Panc1 (cell line): ENCODE data around the gene C17orf50. TPM values are rescaled to one million over a fixed set of nuclear protein-coding genes. Genes with fewer than 3 reads are reported as not detected.

ENCODE experiments used
- ATAC-seq: fragments of 200-7000 bp; cut with Tn5 transposase; 2 replicates; pipeline ENCODE4 v1.9.1; 2020; ENCODE audit warnings: mild to moderate bottlenecking, moderate library complexity
- BruUV-seq: library from RNA; stranded (reverse); fragments of 400-500 nt; replicated peaks from 2 replicates; lab custom pipeline; 2021; lab: Mats Ljungman, UMichigan
- CTCF ChIA-PET: fragments of 300-600 bp; sonication (Branson Sonifier 250); formaldehyde crosslinking; loops from one replicate; lab custom pipeline; 2022; ENCODE audit warnings: antibody characterized with exemption; lab: Charles Lee
- POLR2A ChIA-PET: fragments of 300-600 bp; sonication (Branson Sonifier 250); formaldehyde crosslinking; loops from one replicate; lab custom pipeline; 2022; ENCODE audit warnings: antibody characterized with exemption; lab: Charles Lee
- DNase-seq: peaks from one replicate; pipeline ENCODE4 v3.0.0-alpha.2; 2010; ENCODE audit warnings: low read depth, low spot score
- H3K27ac ChIP-seq: 2 replicates; pipeline ENCODE4 v1.5.1; 2011; ENCODE audit warnings: mild to moderate bottlenecking, low read length, inconsistent platforms
- H3K27me3 ChIP-seq: fragments of 200-500 bp; sonication (Bioruptor generic); 2 replicates; pipeline ENCODE4 v1.6.0; 2014; ENCODE audit warnings: low read length, inconsistent platforms; ENCODE audit not compliant: control insufficient read depth, insufficient read depth
- H3K36me3 ChIP-seq: fragments of 200-500 bp; sonication (Bioruptor generic); 2 replicates; pipeline ENCODE4 v1.5.1; 2014; ENCODE audit warnings: inconsistent platforms, mild to moderate bottlenecking, low read length, moderate library complexity; ENCODE audit not compliant: control insufficient read depth, insufficient read depth
- H3K4me1 ChIP-seq: 2 replicates; pipeline ENCODE4 v1.5.1; 2011; ENCODE audit warnings: inconsistent platforms, mild to moderate bottlenecking, low read length, moderate library complexity; ENCODE audit not compliant: control insufficient read depth, insufficient read depth
- H3K4me3 ChIP-seq, 2 experiments: 2 replicates each; pipeline ENCODE4 v1.5.1; 2011 to 2012; ENCODE audit warnings: low read depth in 2 of 2, low read length in 2 of 2, mild to moderate bottlenecking in 2 of 2, inconsistent platforms in 1 of 2, moderate library complexity in 1 of 2
- H3K9me3 ChIP-seq: fragments of 200-500 bp; sonication (Bioruptor generic); 2 replicates; pipeline ENCODE4 v1.5.1; 2014; ENCODE audit warnings: low read depth, mild to moderate bottlenecking, inconsistent platforms, low read length, moderate library complexity; ENCODE audit not compliant: control insufficient read depth, insufficient read depth
- CTCF ChIP-seq: fragments of 450-650 bp; IDR thresholded peaks from 2 replicates; pipeline ENCODE4 v1.5.1; 2017; ENCODE audit warnings: mild to moderate bottlenecking
- REST ChIP-seq, 2 experiments: IDR thresholded peaks; 2 replicates each; pipeline ENCODE4 v1.6.1; 2011 to 2012; ENCODE audit warnings: low read depth in 2 of 2, control low read depth in 1 of 2, low read length in 1 of 2, mild to moderate bottlenecking in 1 of 2, moderate library complexity in 1 of 2; ENCODE audit not compliant: insufficient read depth in 1 of 2
- SIN3A ChIP-seq: IDR thresholded peaks from 2 replicates; pipeline ENCODE4 v1.6.1; 2012; ENCODE audit warnings: low read depth, mild to moderate bottlenecking, low read length, moderate library complexity, borderline replicate concordance; ENCODE audit not compliant: insufficient read depth
- TCF7L2 ChIP-seq: IDR thresholded peaks from 2 replicates; pipeline ENCODE4 v1.6.1; 2011; ENCODE audit warnings: mild to moderate bottlenecking, low read depth, low read length, inconsistent platforms
- in situ Hi-C: cut with HindIII; loops from 2 replicates; pipeline ENCODE4 v1.10.0; 2016; ENCODE audit warnings: low sequenced_read_pairs, low pct_unique_long_range_greater_than_20kb
- intact Hi-C: fragments of 100-400 bp; cut with micrococcal nuclease; formaldehyde crosslinking; loops from one replicate; pipeline ENCODE4 v1.10.0; 2022; ENCODE audit not compliant: unreplicated experiment
- total RNA-seq: library from RNA; stranded (reverse); gene quantifications from one replicate; pipeline ENCODE4 v1.2.1, GENCODE V29; 2021; ENCODE audit not compliant: unreplicated experiment

The C17orf50 gene
- total RNA-seq, 1 experiment from 2014 or later = not detected

DNA sequence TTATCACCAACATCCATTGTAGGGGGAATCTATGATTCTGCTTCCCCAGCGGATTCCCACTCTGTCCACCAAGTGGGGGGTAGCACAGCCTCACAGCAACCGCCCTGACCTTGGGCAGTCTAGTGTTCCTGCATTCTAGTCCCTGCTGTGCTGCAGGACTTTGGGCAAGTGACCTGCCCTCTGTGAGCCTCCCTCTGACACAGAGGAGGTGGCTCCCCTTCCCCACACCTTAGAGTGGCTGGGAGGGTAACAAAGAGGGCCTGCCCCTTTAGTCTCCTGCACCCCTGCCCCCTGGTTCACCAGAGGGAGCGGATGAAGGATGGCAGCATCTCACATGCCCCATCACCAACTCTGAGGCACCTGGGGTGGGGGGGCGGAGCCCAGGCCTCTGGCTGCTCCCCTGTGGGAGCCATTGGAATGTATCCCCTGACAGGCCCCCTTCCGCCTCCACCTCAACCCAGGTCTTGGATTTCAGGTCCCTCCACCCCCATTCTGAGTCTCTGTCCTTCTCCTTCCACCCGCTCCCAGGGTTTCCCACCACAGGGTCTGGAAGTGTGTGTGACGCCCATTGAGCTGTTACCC is 17.7 kb upstream of the C17orf50 start:
- TF ChIP-seq REST (IDR thresholded peaks at IDR 0.05; ENCODE audit: insufficient read depth in 1 of 2, low read depth in 2 of 2, low read length in 1 of 2) (no peak), SIN3A (no peak), TCF7L2 (no peak)
- POLR2A ChIA-PET = no interaction called here
- Histone ChIP-seq H3K36me3 (no peaks in the 10 kb centered on the region), H3K27ac (no peak overlapping the region), H3K27me3 (no peaks in the 10 kb centered on the region), H3K9me3 (no peaks in the 10 kb centered on the region), H3K4me1 (peaks cover 3% of the 10 kb centered on the region), H3K4me3 (no peak overlapping the region)
- BruUV-seq = no TSS peak
- DNase-seq (no peak), ATAC-seq (no peak)
- in situ Hi-C loops = no loop called here
- intact Hi-C loops = no loop called here
- CTCF ChIA-PET = no interaction called here

- no peaks in the 10 kb centered on the region for H3K36me3 ChIP-seq
- H3K9me3 ChIP-seq = no peaks in the 10 kb centered on the region
- H3K27me3 ChIP-seq = no peaks in the 10 kb centered on the region
- H3K4me3 ChIP-seq = no peak overlapping the region
- in situ Hi-C loops (no loop called here), intact Hi-C loops (no loop called here)
- H3K4me1 ChIP-seq = peaks cover 10% of the 10 kb centered on the region
- no peak for ATAC-seq
- POLR2A ChIA-PET = no interaction called here
- TF ChIP-seq CTCF (no peak), REST (IDR thresholded peaks at IDR 0.05; ENCODE audit: insufficient read depth in 1 of 2, low read depth in 2 of 2, low read length in 1 of 2) (peak; percentile 96)
- CTCF ChIA-PET = no interaction called here
- no peak overlapping the region for H3K27ac ChIP-seq
- no TSS peak for BruUV-seq
- DNase-seq = no peak
Observed at GRCh38 chr17:35743626-35744328, 16.9 kb upstream of the C17orf50 start.
